K562 (cell line): ENCODE measurements around the gene CTU1. TPM values are rescaled to one million over a fixed set of nuclear protein-coding genes. Genes with fewer than 3 reads are reported as not detected.
A peak's percentile ranks its signal among the peaks of the same experiment; 100 is the strongest.

ENCODE experiments used
- ATAC-seq: fragments of 200-7000 bp; cut with Tn5 transposase; 3 replicates; pipeline ENCODE4 v1.9.1; 2020; ENCODE audit warnings: moderate library complexity
- BruUV-seq: library from RNA; stranded (reverse); fragments of 400-500 nt; replicated peaks from 2 replicates; lab custom pipeline; 2021; lab: Mats Ljungman, UMichigan
- CTCF ChIA-PET: fragments of 300-600 bp; formaldehyde crosslinking; extraction: SDS; loops from one replicate; lab custom pipeline; 2021; ENCODE audit warnings: low intra/inter-chr PET ratio; lab: Yijun Ruan, JAX
- POLR2A ChIA-PET: fragments of 300-600, 350-650 bp; sonication (Branson Sonifier 250); formaldehyde crosslinking; extraction: SDS; loops from one replicate; lab custom pipeline; 2021; ENCODE audit warnings: antibody characterized with exemption, inconsistent platforms; lab: Yijun Ruan, JAX
- DNase-seq, 4 experiments: peaks; one replicate each; pipeline versions ENCODE4 v3.0.0 to v3.0.0-alpha.2; 2011 to 2018; ENCODE audit warnings: low spot score in 3 of 4, mixed read lengths in 3 of 4; ENCODE audit errors: extremely low read depth in 1 of 4
- FAIRE-seq: peaks from 2 replicates; lab custom pipeline; 2011; peaks lifted over from hg19 to GRCh38; lab: Jason Lieb, UNC
- H2AFZ ChIP-seq: 2 replicates; pipeline ENCODE4 v1.6.0; 2011; ENCODE audit warnings: low read depth, low read length, control low read depth, inconsistent platforms
- H3K27ac ChIP-seq: fragments of 200-600 bp; 3 replicates; pipeline ENCODE4 v1.8.0; 2011; ENCODE audit warnings: low read depth, mild to moderate bottlenecking, control low read depth, inconsistent platforms, low read length, moderate library complexity, mixed read lengths; ENCODE audit errors: extremely low read depth
- H3K27me3 ChIP-seq, 2 experiments: fragments of 300-600 bp in 1 of 2; 2 replicates in 1 of 2; 3 replicates in 1 of 2; pipeline versions ENCODE4 v1.6.0 to v1.8.0; 2011; ENCODE audit warnings: inconsistent platforms in 2 of 2, low read length in 2 of 2, mild to moderate bottlenecking in 1 of 2, mixed read lengths in 1 of 2, moderate library complexity in 1 of 2; ENCODE audit not compliant: control insufficient read depth in 2 of 2, insufficient read depth in 2 of 2
- H3K36me3 ChIP-seq: fragments of 300-600 bp; 3 replicates; pipeline ENCODE4 v1.8.0; 2011; ENCODE audit warnings: mild to moderate bottlenecking, low read length, inconsistent platforms; ENCODE audit not compliant: control insufficient read depth, insufficient read depth
- H3K4me1 ChIP-seq, 2 experiments: fragments of 200-600 bp in 1 of 2; replicated peaks in 1 of 2; 2 replicates in 1 of 2; 3 replicates in 1 of 2; pipeline versions ENCODE4 v1.5.1 to v1.8.0; 2011; ENCODE audit warnings: inconsistent platforms in 2 of 2, low read length in 2 of 2, mild to moderate bottlenecking in 1 of 2, mixed read lengths in 1 of 2, moderate library complexity in 1 of 2; ENCODE audit not compliant: control insufficient read depth in 2 of 2, insufficient read depth in 2 of 2
- H3K4me2 ChIP-seq: 2 replicates; pipeline ENCODE4 v1.6.1; 2011; ENCODE audit warnings: low read length, control low read depth, inconsistent platforms, mixed read lengths; ENCODE audit not compliant: insufficient read depth
- H3K4me3 ChIP-seq: fragments of 200-600 bp; sonication (generic), shearing (Covaris generic); 2 replicates; pipeline ENCODE4 v1.5.1; 2016; ENCODE audit warnings: control low read depth, inconsistent platforms
- H3K79me2 ChIP-seq: fragments of 200-600 bp; 3 replicates; pipeline ENCODE4 v1.8.0; 2011; ENCODE audit warnings: low read length, inconsistent platforms; ENCODE audit not compliant: control insufficient read depth, insufficient read depth
- H3K9ac ChIP-seq, 2 experiments: 2 replicates each; pipeline versions ENCODE4 v1.6.0 to v1.6.1; 2011; ENCODE audit warnings: low read depth in 2 of 2, low read length in 2 of 2, control low read depth in 1 of 2, inconsistent platforms in 1 of 2, mild to moderate bottlenecking in 1 of 2, mixed read lengths in 1 of 2; ENCODE audit not compliant: insufficient read depth in 1 of 2
- H3K9me1 ChIP-seq: one replicate; pipeline ENCODE4 v1.6.0; 2011; ENCODE audit warnings: inconsistent platforms, mild to moderate bottlenecking, low read length, moderate library complexity; ENCODE audit not compliant: control insufficient read depth, insufficient read depth
- H3K9me3 ChIP-seq: replicated peaks from 2 replicates; pipeline ENCODE4 v1.5.1; 2011; ENCODE audit warnings: low read depth, low read length, inconsistent platforms; ENCODE audit not compliant: control insufficient read depth, insufficient read depth
- H4K20me1 ChIP-seq: replicated peaks from 2 replicates; pipeline ENCODE4 v1.6.1; 2011; ENCODE audit warnings: low read length, inconsistent platforms, mixed read lengths; ENCODE audit not compliant: control insufficient read depth, insufficient read depth
- ATF1 ChIP-seq, 2 experiments: fragments of 450-650 bp in 1 of 2; IDR thresholded peaks; 2 replicates each; pipeline ENCODE4 v1.6.1; 2016; ENCODE audit warnings: missing compliant biosample characterization in 1 of 2, missing genetic modification characterization in 1 of 2
- CEBPB ChIP-seq: fragments of 450-650 bp; IDR thresholded peaks from 2 replicates; pipeline ENCODE4 v1.6.1; 2016; ENCODE audit warnings: missing genetic modification characterization, missing compliant biosample characterization
- EZH2 ChIP-seq: IDR thresholded peaks from 2 replicates; pipeline ENCODE4 v1.6.1; 2012; ENCODE audit warnings: low read depth, mild to moderate bottlenecking, inconsistent platforms, low read length, borderline replicate concordance
- LARP7 ChIP-seq: fragments of 450-650 bp; IDR thresholded peaks from 2 replicates; pipeline ENCODE4 v1.6.1; 2016
- ZNF239 ChIP-seq: fragments of 250-450 bp; sonication (Bioruptor Pico); IDR thresholded peaks from 2 replicates; pipeline ENCODE4 v1.4.0; 2020; ENCODE audit warnings: mild to moderate bottlenecking
- ZNF445 ChIP-seq: fragments of 250-450 bp; sonication (Bioruptor Pico); IDR thresholded peaks from 2 replicates; pipeline ENCODE4 v1.4.0; 2020; ENCODE audit warnings: low read depth, mild to moderate bottlenecking, moderate library complexity
- ZNF589 ChIP-seq: fragments of 200-800 bp; sonication (Bioruptor generic); IDR thresholded peaks from 2 replicates; pipeline ENCODE4 v1.6.1; 2016; ENCODE audit warnings: low read depth, missing genetic modification characterization, missing compliant biosample characterization
- WGBS: fragments of 100-300 bp; shearing (Covaris generic); methylation state at CpG from one replicate; pipeline ENCODE4 v1.1.6; 2016; ENCODE audit warnings: low coverage, mixed read lengths; ENCODE audit not compliant: insufficient coverage; ENCODE audit errors: missing lambda C conversion rate; 5-methylcytosine and 5-hydroxymethylcytosine counted together
- in situ Hi-C: fragments of 300-500 bp; cut with MboI; formaldehyde crosslinking; loops from 4 replicates; pipeline ENCODE4 v1.15.0; 2018; ENCODE audit warnings: inconsistent platforms, mixed read lengths
- intact Hi-C: fragments of 100-400 bp; cut with micrococcal nuclease; formaldehyde crosslinking; loops from 2 replicates; pipeline ENCODE4 v1.14.2; 2022
- polyA plus RNA-seq, 8 experiments: library from polyadenylated mRNA; depleted of rRNA in 4 of 8; stranded (reverse) in 5 of 8; unstranded in 3 of 8; fragments of >200 nt; fragmentation: Nextera tagmentation in 2 of 8; fragmentation: Illumina TruSeq in 1 of 8; extraction: Ambion mirVana in 2 of 8; extraction: Trizol in 1 of 8; gene quantifications; 2 replicates each; pipeline versions ENCODE4 v1.2.1 to v1.2.3, GENCODE V29; 2011 to 2014; ENCODE audit warnings: inconsistent platforms in 1 of 8, missing spikeins in 1 of 8
- total RNA-seq, 7 experiments: library from RNA; depleted of rRNA in 6 of 7; stranded (reverse); fragments of >200 nt in 6 of 7; fragmentation: Illumina TruSeq in 2 of 7; extraction: Trizol in 2 of 7; gene quantifications; 2 replicates each; pipeline versions ENCODE4 v1.2.1 to v1.2.3, GENCODE V29; 2011 to 2021; ENCODE audit warnings: low replicate concordance in 1 of 7
- TF ChIP-seq, protein P1 (sequence below): IDR thresholded peaks from 2 replicates; pipeline ENCODE4 v1.6.1; 2012; ENCODE audit warnings: low read depth, low read length, improper control_type of control experiment, borderline replicate concordance

The CTU1 gene
- total and polyA plus RNA-seq, 9 of the 15 experiments (the other 6 are each of a cell fraction or from before 2014, with no cell fraction given), result 0.03 to 18.4 (median 2.3) TPM; not detected in 1

DNA sequence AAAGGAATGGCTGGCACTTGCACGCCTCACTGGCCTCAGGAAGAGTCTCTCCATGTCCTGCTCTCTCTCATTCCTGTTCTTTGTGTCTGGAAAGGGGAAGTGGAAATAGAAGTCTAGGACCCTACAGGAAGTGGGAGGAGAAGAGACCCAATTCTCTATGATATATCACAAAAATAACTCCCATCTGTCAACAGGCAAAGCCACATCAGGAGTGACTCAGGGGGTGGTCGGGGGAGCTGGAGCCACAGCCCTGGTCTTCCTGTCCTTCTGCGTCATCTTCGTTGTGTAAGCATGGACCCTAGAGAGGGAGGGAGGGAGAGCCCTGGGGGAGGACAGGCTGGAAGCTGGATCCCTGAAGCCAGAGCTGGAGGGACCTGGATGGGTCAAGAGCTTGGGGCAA lies 19.5 kb upstream of the CTU1 start (continued):
- TF ChIP-seq, protein P1, sequence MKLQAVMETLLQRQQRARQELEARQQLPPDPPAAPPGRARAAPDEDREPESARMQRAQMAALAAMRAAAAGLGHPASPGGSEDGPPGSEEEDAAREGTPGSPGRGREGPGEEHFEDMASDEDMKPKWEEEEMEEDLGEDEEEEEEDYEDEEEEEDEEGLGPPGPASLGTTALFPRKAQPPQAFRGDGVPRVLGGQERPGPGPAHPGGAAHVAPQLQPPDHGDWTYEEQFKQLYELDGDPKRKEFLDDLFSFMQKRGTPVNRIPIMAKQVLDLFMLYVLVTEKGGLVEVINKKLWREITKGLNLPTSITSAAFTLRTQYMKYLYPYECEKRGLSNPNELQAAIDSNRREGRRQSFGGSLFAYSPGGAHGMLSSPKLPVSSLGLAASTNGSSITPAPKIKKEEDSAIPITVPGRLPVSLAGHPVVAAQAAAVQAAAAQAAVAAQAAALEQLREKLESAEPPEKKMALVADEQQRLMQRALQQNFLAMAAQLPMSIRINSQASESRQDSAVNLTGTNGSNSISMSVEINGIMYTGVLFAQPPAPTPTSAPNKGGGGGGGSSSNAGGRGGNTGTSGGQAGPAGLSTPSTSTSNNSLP, result 0 out of 2 replicates have a peak, but pooled peaks have one; percentile 39
- peak; percentile 40; the same call in 1 of the 2 replicates for TF ChIP-seq CEBPB (tag)
- TF ChIP-seq ZNF589 (CRISPR knock-in tag), result 0 out of 2 replicates have a peak, but pooled peaks have one; percentile 43
- TF ChIP-seq LARP7, result no peak
- TF ChIP-seq ZNF239, result no peak
- no peak for TF ChIP-seq ATF1 (CRISPR knock-in tag; IDR thresholded peaks at IDR 0.05)
- no peak for TF ChIP-seq ATF1 (tag; IDR thresholded peaks at IDR 0.05)
- TF ChIP-seq ZNF445, result no peak

- no peak for TF ChIP-seq EZH2
- DNase-seq, result no peak
- no peak for ATAC-seq
- intact Hi-C loops (no loop called here), in situ Hi-C loops (no loop called here)
- Histone ChIP-seq H3K9me1 (no peaks in the 10 kb centered on the region), H2AFZ (no peak overlapping the region), H3K27ac (no peak overlapping the region), H4K20me1 (0 out of 2 replicates have a peak, but pooled peaks cover under 1% of the 10 kb centered on the region), H3K36me3 (no peaks in the 10 kb centered on the region), H3K27me3 (peaks cover 3 to 31% of the 10 kb centered on the region in 2 experiments; a peak in 2 of 5 replicates), H3K4me2 (no peak overlapping the region), H3K9ac (peak overlapping the region in 1 of 2 experiments; percentile 43; a peak in 1 of 4 replicates), H3K9me3 (no peaks in the 10 kb centered on the region), H3K4me1 (peaks cover 35 to 39% of the 10 kb centered on the region in 2 experiments), H3K79me2 (no peaks in the 10 kb centered on the region), H3K4me3 (no peak overlapping the region)
- ChIA-PET POLR2A (no interaction called here), CTCF (no interaction called here)
- 23% methylated on average over 6 of the region's 6 CpGs for WGBS
- no peak for FAIRE-seq
- BruUV-seq, result no TSS peak
Observed at GRCh38 chr19:51127032-51127431, 18.8 kb upstream of the CTU1 start.
